Measurements from ENCODE around the gene ABCC11. TPM values are rescaled to one million over a fixed set of nuclear protein-coding genes. Genes with fewer than 3 reads are reported as not detected.

Gene ABCC11
- total RNA-seq, 1 donor from 2014 or later: 1.7 TPM

- peak; percentile 72 for DNase-seq (ENCODE audit: low spot score)
Measured at GRCh38 chr16:48164907-48165715, 82.2 kb downstream of the ABCC11 start.

- no peak for DNase-seq (ENCODE audit: low spot score)
Measured at GRCh38 chr16:48162839-48163410, 84.4 kb downstream of the ABCC11 start.

DNA sequence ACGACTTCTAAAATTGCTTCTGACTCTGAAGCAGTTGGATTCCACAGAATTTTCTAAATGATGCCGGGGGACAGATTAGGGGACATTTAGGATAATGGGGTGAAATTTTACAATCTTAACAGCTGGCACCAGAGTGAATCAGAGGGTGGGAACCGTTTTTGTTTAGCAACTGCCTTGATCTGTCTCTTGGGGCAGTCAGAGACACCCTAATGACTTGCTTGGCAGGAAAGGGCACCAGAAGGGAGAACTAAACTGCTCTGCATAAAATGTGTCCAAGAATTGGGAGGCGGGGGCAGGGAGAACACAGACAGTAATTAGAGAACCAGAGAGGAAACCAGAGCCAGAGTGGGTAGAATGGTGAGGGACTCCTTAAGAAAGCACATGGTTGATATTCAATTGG is 85.4 kb downstream of the ABCC11 start:
- DNase-seq (ENCODE audit: low spot score): no peak

DNA sequence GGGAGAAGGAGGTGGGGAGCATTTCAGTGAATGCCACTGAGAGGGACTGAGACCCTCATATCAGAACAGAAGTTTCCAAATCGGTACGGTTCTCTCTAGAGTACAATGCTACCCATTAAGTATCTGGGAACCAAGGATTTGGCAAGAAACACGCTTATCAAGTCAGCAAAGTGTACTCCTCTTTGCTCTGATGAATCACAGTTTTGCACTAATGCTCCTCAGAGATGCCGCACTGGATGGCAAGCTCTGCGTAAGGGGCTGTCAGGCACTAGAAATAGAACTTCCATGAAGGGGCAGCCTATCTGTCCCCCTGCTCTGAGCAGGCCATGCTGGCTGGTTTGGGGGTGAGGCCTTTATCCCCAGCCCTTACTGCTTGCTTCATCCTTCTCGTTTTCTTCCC is 86.8 kb downstream of the ABCC11 start:
- DNase-seq (ENCODE audit: low spot score): no peak

DNA sequence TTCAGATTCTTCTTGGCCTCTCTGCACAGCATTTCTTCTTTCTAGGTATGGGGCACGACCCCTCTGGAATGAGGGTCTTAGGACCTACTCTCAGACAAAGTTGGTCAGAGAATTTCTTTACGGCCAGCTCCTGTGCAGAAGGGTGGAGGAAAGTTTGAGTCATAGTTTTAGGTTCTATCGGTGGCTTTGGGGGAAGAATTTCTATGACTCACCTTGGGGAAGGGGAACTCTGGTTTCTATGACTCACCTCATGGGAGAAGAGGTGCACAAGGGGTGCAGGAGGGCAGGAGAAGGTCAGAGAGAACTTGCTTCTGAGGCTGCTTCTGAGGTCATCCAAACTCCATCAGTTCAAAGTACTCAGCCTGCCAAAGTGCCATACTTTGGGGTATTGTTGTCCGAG is 89.0 kb downstream of the ABCC11 start:
- no peak for DNase-seq (ENCODE audit: low spot score)

DNA sequence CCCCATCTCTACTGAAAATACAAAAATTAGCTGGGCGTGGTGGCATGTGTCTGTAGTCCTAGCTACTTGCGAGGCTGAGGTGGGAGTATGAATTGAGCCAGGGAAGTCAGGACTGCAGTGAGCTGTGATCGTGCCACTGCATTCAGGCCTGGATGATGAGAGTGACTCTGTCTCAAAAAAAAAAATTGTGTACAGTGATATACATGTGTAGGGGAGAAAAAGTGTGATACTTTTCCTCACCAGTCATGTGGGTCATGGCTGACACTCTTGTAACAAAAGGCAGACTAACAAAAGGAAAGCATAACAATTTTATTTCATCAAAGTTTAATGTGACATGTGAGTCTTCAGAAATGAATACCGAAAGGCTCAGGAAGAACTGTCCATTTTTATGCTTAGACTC is 89.5 kb downstream of the ABCC11 start:
- no peak for DNase-seq (ENCODE audit: low spot score)

GRCh38 chr16:48157302-48157701 is 90.0 kb downstream of the ABCC11 start:
- no peak for DNase-seq (ENCODE audit: low spot score)

DNA sequence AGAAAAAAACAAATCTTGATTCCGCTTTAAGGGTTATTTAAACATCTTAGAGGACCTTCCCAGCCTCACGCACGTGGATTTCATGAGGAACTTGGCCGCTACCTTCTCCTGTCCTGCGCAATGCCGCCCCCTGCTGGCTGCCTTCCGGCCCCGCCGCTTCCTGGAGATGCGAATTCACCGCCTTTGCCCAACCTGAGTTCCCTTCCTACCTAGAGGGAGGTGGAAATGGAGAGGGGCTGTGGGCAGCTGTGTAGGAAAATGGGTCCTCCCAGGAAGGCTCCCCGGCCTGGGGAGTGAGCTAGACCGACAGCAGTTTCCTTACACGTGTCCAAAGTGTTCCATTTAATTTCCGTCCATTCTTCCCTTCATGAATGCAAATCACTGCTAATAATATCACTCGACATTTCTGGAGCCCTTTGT is 90.5 kb downstream of the ABCC11 start:
- DNase-seq (ENCODE audit: low spot score): peak; percentile 86

DNA sequence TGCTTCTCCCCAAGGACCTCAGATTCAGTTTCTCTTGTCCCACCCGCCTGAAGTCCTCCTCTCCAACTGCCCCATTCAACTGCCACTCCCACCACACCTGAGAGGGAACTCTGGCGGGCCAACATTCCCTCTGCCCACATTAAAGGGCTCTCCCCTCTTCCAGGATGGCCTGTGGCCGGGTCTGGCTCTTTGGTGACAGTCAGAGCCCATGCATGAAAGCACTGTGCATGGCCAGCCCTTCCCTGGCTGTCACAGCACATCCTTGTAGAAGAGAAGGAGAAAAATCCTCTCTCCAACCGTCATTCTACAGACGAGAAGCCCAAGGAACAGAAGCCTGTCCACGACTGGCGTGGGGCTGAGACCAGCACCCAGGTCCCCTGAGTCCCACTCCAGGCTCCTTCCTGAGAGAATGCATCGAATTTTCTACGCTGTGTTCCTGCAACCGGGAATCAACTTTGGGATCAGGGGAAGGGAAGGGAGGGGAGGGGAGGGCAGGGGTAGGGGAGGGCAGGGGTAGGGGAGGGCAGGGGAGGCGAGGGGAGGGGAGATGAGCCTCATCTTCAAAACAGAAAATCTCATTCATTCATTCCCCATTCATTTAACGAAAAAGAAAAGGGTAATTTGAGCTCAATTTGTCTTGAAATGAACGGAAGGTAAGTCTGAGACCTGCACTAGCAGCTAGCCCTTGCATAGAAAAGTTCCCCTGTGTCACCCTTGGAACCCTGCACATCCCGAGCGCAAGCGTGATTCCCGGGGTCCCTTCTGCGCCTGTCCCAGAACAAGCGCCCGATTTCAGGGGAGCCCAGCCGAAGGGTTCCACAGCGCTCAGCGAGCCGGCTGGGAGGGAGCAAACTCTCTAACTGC is 91.2 kb downstream of the ABCC11 start, which contains the start of gene ABCC12:
ABCC12 (minus strand) TSS at position 68 of the 864 bp plus-strand sequence. CDS start 9,569 bp downstream, outside the sequence.
- no peak for DNase-seq (ENCODE audit: low spot score)

DNA sequence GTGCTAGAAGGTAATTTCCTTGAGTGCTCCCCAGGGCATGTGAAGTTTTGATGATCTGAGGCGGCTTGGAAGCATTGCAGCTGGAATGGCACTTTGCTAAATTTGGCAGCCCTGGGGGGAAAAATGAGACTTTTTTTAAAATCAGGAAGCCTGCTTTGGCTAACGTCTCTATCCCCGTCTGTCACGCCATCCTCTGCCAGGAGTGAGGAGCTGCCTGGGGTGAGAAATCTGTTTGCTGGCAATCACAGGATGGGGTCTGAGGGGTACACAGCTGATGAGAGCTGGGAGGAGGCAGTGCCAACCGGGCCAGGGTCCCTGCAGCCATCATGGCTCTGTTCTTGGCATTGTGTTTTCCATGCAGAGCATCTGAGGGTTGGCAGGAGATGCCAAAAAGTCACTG is 93.6 kb downstream of the ABCC11 start:
- DNase-seq (ENCODE audit: low spot score): no peak

DNA sequence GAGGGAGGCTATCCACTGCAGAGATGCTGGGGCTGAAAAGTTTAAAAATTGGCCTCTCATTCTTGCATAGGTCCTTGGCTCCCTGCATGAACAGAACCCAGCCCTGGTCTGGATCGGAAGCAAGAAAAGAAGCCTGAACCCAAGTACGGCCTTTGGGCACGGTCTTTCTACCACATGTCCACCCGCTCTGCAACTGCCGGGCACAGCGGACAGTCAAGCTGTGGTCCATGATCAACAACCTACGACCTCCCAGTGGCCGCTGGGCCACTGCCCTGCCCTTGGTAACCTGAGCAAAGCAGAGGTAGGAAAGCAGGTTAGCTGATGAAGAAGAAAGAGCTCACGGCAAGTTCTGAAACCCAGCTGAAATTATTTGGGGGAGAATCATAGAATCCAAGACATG is 95.1 kb downstream of the ABCC11 start:
- no peak for DNase-seq (ENCODE audit: low spot score)

DNA sequence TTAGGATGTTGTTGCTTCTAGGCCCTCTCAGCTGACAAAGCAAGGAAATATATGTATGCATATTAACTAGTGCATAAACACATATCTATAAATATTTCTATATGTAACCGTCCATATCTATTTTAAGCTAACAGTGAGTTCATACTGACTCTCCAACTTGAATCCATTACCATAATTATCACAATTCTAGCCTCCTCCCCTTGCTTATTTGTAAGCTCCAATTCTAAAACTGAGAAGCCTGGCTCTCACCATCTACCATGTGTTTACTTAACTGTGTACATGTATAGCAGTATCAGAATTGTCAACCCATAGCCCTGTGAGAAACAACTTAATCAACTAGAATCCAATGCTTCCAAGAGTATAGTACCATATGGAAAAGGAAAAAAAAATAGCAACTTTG is 96.6 kb downstream of the ABCC11 start:
- DNase-seq (ENCODE audit: low spot score): no peak

DNA sequence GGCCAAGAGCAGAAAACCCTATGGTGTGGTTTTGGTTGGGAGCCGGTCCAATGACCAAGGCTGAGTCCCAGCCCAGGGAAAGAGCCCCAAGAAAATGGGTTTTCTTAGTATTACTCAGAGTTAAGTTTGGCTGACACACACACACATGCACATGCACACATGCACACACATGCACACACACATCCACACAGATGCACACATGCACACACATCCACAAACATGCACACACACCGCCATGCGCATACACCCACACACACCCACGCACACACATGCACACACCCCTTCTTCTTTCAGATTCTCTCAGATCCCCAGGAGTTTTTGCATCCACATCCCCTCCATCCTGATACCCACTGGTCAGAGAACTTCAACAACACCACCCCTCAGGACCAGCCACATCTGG is 100.6 kb downstream of the ABCC11 start:
- DNase-seq (ENCODE audit: low spot score): no peak

DNA sequence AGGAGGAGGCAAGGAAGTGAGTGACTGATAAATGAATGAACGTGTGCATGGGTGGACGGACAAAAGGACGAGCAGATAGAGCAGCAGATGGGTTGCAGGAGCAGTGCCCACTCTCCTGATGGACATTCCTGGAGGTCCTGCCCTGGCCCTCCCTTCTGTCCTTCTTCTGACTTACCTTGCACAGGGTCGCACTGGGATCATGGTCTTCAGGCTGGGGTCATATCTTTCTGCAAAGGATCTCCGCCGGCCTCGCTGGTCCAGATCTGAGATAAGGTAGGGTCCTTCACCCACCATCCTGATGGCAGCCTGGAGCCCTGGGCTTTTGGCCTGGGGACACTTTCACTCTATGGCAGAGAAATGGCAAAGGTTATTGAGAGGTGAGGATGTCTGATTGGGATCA is 101.2 kb downstream of the ABCC11 start:
- DNase-seq (ENCODE audit: low spot score): no peak

DNA sequence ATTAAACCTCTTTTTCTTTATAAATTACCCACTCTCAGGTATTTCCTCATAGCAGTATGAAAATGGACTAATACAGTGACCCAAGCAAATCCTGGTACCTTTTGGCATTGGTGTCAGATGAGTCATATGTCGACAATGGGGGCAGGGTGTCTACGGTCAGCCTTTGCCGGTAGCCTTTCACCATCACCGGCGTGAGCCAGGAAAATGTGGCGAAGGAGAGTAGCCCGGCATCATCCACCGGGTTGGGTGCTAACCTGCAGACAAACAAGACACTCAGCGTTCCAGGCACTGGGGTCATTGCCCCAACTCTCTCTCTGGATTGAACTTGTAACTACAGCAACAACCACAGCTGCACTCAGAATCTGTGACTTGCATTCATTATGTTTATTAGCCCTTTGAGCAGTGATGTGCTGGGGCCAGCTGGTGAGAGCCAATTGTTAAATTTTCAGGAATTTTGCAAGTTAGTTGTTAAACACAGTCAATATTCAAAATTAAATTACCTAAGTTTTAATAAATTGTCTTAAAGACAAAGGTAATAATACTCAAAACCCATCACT is 103.4 kb downstream of the ABCC11 start:
- no peak for DNase-seq (ENCODE audit: low spot score)

GRCh38 chr16:48140821-48141220 is 106.5 kb downstream of the ABCC11 start:
- DNase-seq (ENCODE audit: low spot score): no peak

DNA sequence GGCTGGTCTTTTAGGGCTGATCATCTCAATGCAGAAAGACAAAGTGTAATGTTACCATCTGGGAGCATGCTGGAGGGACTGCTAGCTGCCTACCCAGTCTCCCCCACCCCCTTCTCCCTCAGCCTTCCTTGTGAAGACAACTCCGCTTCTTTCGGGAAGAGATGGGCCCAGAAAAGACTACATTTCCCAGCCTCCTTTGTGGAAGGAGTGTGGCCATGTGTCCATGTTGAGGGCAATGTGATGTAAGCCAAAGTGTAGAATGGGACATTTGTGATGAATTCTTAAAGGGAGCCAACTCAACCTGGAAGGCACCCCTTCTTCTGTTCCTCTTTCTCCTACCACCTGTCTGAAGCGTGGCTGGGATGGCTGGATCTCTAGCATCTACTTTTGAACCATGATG is 107.8 kb downstream of the ABCC11 start:
- DNase-seq (ENCODE audit: low spot score): no peak

DNA sequence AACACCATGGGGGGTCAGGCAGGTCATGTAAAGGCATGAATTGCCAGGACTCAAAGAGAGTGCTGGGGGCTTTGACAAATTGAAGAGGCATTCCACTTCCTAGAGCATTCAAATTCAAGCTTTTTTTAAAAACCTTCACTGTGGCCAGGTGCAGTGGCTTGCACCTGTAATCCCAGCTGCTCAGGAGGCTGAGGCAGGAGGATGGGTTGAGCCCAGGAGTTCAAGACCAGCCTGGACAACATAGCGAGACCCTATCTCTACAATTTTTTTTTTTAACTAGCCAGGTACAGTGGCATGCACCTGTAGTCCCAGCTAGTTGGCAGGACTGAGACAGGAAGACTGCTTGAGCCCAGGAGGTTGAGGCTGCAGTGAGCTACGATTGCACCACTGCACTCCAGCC is 108.8 kb downstream of the ABCC11 start:
- no peak for DNase-seq (ENCODE audit: low spot score)

GRCh38 chr16:48137822-48138221 is 109.5 kb downstream of the ABCC11 start:
- no peak for DNase-seq (ENCODE audit: low spot score)

- DNase-seq (ENCODE audit: low spot score): no peak
Measured at GRCh38 chr16:48136547-48137360, 110.6 kb downstream of the ABCC11 start.

- DNase-seq (ENCODE audit: low spot score): no peak
Measured at GRCh38 chr16:48133455-48134211, 113.7 kb downstream of the ABCC11 start.
